Skeletal muscle tissue (tissue), 4 donors: ENCODE results near the gene RFX5. TPM values are rescaled to one million over a fixed set of nuclear protein-coding genes. Genes with fewer than 3 reads are reported as not detected.

Experiments
- H3K27ac ChIP-seq: one replicate; pipeline ENCODE4 v1.7.0; 2013; ENCODE audit warnings: mild to moderate bottlenecking, low read depth, low read length, inconsistent platforms
- H3K27me3 ChIP-seq, 3 donors: one replicate each; pipeline ENCODE4 v1.7.0; 2013; ENCODE audit warnings: low read length in 3 of 3; ENCODE audit not compliant: control insufficient read depth in 3 of 3, insufficient read depth in 3 of 3
- H3K36me3 ChIP-seq, 3 donors: one replicate each; pipeline ENCODE4 v1.7.0; 2013; ENCODE audit warnings: low read length in 3 of 3; ENCODE audit not compliant: control insufficient read depth in 3 of 3, insufficient read depth in 3 of 3
- H3K4me1 ChIP-seq, 3 donors: one replicate each; pipeline ENCODE4 v1.7.0; 2013; ENCODE audit warnings: low read length in 3 of 3, mild to moderate bottlenecking in 3 of 3; ENCODE audit not compliant: control insufficient read depth in 3 of 3, insufficient read depth in 3 of 3
- H3K4me3 ChIP-seq, 3 donors: one replicate each; pipeline ENCODE4 v1.7.0; 2013; ENCODE audit warnings: low read length in 3 of 3
- H3K9ac ChIP-seq, 3 donors: one replicate each; pipeline ENCODE4 v1.7.0; 2013; ENCODE audit warnings: low read length in 3 of 3, mild to moderate bottlenecking in 3 of 3, moderate library complexity in 2 of 3, low read depth in 1 of 3
- H3K9me3 ChIP-seq, 3 donors: one replicate each; pipeline ENCODE4 v1.7.0; 2013; ENCODE audit warnings: low read length in 3 of 3; ENCODE audit not compliant: control insufficient read depth in 3 of 3
- total RNA-seq: library from RNA; depleted of rRNA; stranded (reverse); fragments of >200 nt; gene quantifications from one replicate; pipeline ENCODE4 v1.2.3, GENCODE V29; 2014
- donor health status: Osteomylitis.

Gene RFX5
- total RNA-seq, 1 donor from 2014 or later: 24.0 TPM

DNA sequence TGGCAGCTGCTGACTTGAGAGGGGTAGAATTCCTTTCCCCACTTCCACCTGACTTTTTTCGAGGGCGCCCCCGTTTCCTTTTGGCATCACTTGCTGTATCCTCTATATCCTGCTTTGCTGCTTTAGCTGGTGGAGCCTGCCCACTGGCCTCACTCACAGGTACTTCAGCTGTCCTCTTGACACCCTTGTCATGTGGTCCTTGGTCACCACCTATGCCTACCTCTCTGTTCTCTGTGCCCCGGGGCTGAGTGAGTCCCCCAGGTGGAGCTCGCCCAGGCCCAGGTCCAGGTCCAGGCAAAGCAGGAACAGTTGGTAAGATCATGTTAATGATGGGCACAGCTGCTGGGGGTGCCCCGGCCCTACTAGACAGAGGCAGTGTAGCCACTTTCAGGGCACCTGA lies 4.5 kb downstream of the RFX5 start:
- no peaks in the 10 kb centered on the region for H3K9me3 ChIP-seq

DNA sequence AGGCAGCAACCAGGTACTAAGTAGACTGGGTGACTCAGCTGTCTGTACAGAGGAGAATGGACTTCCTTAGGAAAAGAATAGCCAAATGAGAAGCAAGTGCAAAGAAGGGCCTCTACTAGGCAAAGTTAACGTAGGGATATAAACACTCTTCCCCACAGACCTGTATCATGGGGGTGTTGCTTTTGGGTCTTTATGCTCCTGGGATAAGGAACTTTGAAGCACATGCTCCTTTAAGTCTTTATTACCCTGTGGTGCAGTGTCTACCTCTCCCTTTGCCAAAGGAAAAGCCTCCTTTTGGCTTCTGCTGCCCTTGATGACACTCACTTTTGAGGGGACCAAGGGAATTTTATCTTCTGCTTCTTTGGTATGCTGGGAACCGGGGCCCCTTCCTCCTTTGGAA lies 5.0 kb downstream of the RFX5 start:
- Histone ChIP-seq H3K4me3 (no peak overlapping the region), H3K27ac (no peak overlapping the region), H3K9me3 (no peaks in the 10 kb centered on the region), H3K9ac (no peak overlapping the region), H3K27me3 (no peaks in the 10 kb centered on the region), H3K4me1 (peaks cover 7 to 14% (median 9%) of the 10 kb centered on the region in 3 donors), H3K36me3 (peaks cover 32 to 38% (median 37%) of the 10 kb centered on the region in 3 donors)

More for the DNA sequence above, 4.5 kb downstream of the RFX5 start:
- Histone ChIP-seq H3K36me3 (peaks cover 32 to 38% (median 37%) of the 10 kb centered on the region in 3 donors), H3K4me3 (no peak overlapping the region), H3K9ac (peak overlapping the region in 1 of 3 donors; percentile 8), H3K4me1 (peaks cover 9 to 15% (median 10%) of the 10 kb centered on the region in 3 donors), H3K27ac (no peak overlapping the region), H3K27me3 (no peaks in the 10 kb centered on the region)

DNA sequence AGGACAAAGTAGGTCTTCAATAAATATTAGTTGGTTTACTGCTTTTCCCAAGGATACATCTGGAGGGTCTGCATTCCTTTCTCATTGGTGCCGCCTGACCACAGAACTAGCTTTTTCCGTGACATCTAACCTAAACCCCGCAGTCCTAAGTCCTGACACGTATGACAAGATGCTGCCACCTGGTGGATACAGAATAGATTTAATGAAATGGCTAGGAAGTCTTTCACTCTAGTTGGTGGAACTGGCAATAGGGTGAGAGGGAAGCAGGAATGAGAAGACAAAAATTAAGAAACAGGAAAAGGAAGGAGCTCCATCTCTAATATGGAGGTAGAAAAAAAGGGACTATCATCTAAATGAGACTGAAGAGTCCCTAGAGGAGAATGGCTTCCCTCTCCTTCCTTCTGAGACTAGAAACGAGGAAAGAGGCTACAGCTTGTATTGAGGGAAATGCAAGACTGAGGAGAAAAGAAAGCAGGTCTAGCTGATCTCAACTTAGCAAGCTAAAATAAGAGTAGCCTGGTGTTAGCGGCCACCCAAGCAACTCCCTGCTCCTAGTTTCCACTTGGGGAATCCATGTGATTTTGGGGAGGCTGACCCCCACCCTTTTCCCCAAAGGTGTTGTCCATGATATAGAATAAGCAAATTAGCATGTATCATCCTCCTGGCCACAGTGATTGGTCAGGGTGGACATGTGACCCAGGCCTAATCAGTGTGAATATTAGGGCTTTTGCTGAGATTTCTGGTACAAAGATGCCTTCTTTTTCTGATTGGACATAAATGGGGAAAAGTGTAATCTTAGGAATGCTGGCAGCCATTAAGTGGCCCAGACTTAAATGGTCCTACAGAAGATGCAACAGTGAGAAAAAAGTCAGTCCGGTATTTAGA lies 5.9 kb downstream of the RFX5 start:
- peak overlapping the region in 2 of 3 donors; percentile 1 to 10 for H3K9ac ChIP-seq
- H3K4me1 ChIP-seq: peaks cover 4 to 8% (median 5%) of the 10 kb centered on the region in 3 donors
- no peaks in the 10 kb centered on the region for H3K27me3 ChIP-seq
- H3K9me3 ChIP-seq: no peaks in the 10 kb centered on the region
- H3K4me3 ChIP-seq: no peak overlapping the region
- H3K36me3 ChIP-seq: peaks cover 32 to 38% (median 37%) of the 10 kb centered on the region in 3 donors
- no peak overlapping the region for H3K27ac ChIP-seq

DNA sequence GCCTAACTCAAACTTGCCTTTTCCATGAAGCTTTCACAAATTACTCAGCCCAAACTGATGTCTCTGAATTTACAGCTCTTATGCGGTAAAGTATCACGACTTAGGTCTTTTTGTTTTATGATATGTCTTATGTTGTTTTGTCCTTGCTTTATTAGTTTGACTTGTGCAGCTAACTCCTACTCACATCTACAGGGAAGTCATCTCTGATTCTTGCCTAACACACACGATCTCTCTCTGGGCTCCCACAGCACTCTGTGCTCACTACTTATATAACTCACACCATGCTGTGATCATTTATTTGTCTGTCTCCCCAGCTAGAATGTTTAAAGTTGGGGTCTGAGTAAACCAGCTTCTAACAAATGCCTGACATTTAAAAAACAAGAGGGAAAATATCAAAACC lies 10.5 kb downstream of the RFX5 start:
- Histone ChIP-seq H3K27me3 (no peaks in the 10 kb centered on the region), H3K4me3 (no peak overlapping the region), H3K9me3 (no peaks in the 10 kb centered on the region), H3K27ac (no peak overlapping the region), H3K36me3 (peaks cover 0 to under 1% (median under 1%) of the 10 kb centered on the region in 3 donors), H3K4me1 (peaks cover 0 to 3% (median 0%) of the 10 kb centered on the region in 3 donors), H3K9ac (no peak overlapping the region)

DNA sequence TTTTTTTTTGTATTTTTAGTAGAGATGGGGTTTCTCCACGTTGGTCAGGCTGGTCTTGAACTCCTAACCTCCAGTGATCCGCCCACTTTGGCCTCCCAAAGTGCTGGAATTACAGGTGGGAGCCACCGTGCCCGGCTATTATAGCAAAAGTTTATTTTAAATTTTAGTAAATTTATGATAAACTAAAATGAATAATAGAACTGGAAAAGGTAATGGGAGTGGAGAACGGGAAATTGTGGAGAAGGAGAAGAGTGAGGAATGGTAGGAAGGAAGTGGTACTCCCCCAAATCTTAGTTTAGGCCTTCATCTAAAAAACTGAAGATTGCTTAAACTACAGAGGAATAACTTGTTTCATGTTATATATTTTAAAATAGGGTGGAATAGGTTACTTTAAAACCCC lies 12.2 kb downstream of the RFX5 start:
- no peaks in the 10 kb centered on the region for H3K36me3 ChIP-seq
- H3K27me3 ChIP-seq: no peaks in the 10 kb centered on the region
- H3K27ac ChIP-seq: no peak overlapping the region
- no peaks in the 10 kb centered on the region for H3K4me1 ChIP-seq
- no peak overlapping the region for H3K9ac ChIP-seq
- H3K9me3 ChIP-seq: no peaks in the 10 kb centered on the region
- H3K4me3 ChIP-seq: no peak overlapping the region

DNA sequence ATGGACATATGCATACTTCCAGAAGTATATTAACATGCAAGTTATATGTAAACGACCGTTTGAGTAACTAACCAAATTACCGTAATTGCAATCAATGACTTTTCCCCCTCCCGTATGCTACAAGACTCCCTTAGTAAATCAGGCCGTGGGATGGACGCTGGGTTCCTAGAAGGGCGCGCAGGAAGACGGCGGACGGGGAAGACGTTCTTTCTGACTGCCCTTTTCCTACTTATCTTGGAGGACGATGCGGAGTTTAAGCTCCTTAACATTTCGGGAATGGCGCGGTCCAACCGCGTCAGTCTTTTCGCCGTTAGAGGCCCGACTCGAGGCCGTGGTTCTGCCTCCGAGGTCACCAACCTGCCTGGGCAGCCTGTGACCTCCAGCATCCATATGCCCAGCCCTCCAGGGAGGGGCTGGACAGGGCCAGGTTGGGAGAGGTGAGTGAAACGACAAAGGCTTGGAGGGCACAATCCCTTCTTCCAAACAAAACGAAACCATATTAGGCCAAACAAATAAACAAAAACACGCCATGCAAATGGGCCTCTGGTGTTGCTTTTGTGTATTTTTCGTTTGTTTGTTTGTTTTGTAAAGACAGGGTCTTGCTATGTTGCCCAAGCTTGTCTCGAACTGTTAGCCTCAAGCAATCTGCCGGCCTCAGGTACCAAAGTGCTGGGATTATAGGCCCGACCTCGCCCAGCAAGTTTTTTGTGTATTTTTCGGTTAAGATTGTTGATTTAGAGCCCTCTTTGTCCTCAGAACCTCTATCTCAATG lies 19.0 kb downstream of the RFX5 start:
- H3K27me3 ChIP-seq: no peaks in the 10 kb centered on the region
- peaks cover 5 to 15% (median 14%) of the 10 kb centered on the region in 3 donors for H3K36me3 ChIP-seq
- H3K4me1 ChIP-seq: peaks cover 31 to 33% (median 31%) of the 10 kb centered on the region in 3 donors
- no peaks in the 10 kb centered on the region for H3K9me3 ChIP-seq
- H3K4me3 ChIP-seq: peak overlapping the region; percentile 60 to 95 (median 85)
- H3K9ac ChIP-seq: peak overlapping the region; percentile 74 to 91 (median 81)
- H3K27ac ChIP-seq: peak overlapping the region; percentile 89

DNA sequence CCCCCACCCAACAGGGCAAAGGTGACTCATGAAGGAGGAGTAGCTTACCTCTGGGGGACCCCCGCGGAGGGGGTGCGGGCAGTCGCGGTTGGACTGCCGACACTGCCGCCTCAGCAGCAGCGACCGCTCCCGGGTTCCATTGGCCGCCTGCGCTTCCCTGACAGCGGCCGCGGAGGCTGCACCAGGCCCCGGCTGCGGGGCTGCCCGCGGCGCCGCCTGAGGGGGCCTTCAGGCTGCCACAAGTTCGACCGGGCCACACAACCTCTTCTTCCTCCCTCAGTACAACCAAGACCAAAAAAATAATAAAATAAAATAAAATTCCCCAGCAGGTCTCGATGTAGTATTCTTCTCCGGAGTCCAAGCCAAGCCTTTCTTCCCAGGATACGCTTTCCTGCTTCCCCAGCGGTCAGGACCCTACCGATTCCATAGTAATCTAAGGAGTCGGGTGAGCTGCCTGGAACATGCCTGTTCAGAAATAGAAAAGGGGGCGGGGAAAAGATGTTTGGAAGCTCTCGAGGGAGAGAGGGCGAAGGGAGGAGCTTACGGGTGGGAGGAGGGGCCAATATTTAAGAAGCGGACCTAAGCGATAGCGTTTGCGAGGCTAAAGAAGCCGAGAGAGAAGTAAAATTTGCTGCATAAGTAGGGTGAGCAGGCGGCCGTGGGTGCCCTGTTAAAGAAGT lies 19.7 kb downstream of the RFX5 start, which contains the start of gene PI4KB:
Gene PI4KB, minus strand, starts transcription at position 194 of the 680 bp plus-strand sequence. CDS start 10,935 bp downstream, outside the sequence.
- peaks cover 7 to 20% (median 17%) of the 10 kb centered on the region in 3 donors for H3K36me3 ChIP-seq
- no peaks in the 10 kb centered on the region for H3K27me3 ChIP-seq
- H3K9me3 ChIP-seq: no peaks in the 10 kb centered on the region
- peaks cover 31 to 33% (median 31%) of the 10 kb centered on the region in 3 donors for H3K4me1 ChIP-seq
- peak within 1 kb of the TSS; percentile 89 for H3K27ac ChIP-seq
- peak within 1 kb of the TSS; percentile 74 to 91 (median 81) for H3K9ac ChIP-seq
- H3K4me3 ChIP-seq: peak within 1 kb of the TSS; percentile 60 to 95 (median 85)

DNA sequence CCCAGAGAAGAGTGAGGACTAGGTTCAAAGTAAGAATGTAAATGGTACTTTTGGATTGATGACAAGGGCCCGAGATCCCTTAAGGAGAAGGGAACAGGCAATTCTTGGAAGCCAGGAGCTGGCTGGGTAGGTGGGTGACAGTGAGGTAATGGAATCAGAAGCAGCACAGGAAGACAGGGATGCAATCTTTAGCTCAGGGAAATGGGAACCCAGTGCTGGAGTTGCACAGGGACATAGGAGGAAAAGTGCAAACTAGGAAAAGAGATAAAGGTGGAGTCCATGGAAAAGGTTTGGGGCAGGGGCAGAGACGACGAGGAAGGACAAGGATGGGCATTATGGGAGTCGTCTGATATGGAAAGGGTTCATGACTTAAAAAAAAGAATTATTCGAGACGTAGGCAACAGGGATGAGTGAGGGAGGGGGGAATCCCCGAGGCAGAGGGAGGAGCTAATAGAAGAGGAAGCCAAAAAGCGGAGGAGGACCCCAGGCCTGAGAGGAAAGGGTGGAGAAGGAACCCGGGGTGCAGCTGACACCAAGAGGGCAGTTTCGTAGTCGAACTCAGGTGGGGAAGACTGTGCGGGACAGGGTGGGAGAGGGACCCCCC lies 20.3 kb downstream of the RFX5 start:
- Histone ChIP-seq H3K27ac (peak overlapping the region; percentile 89), H3K27me3 (no peaks in the 10 kb centered on the region), H3K4me1 (peaks cover 31 to 33% (median 33%) of the 10 kb centered on the region in 3 donors), H3K9ac (peak overlapping the region; percentile 74 to 91 (median 81)), H3K36me3 (peaks cover 7 to 25% (median 17%) of the 10 kb centered on the region in 3 donors), H3K4me3 (peak overlapping the region; percentile 60 to 95 (median 85)), H3K9me3 (no peaks in the 10 kb centered on the region)
